Activated T-cell treated with anti-CD3 and anti-CD28 coated beads, Interleukin-2, amount 50 U/mL, for 24 hours (primary cell): ENCODE data around the gene MCM3AP.
"Not testable (repeated sequence)": the region's sequence is repeated elsewhere in the genome, so short reads cannot be mapped to it uniquely, and the experiment has no call there.

Experiments
- DNase-seq: peaks from one replicate; pipeline ENCODE4 v3.0.0-alpha.2; 2020
- H3K27ac Mint-ChIP-seq: 2 replicates; pipeline ENCODE4 v1.8.0; 2020; ENCODE audit warnings: mild to moderate bottlenecking, mixed read lengths
- H3K27me3 Mint-ChIP-seq: 2 replicates; pipeline ENCODE4 v1.8.0; 2020; ENCODE audit warnings: mixed read lengths
- H3K36me3 Mint-ChIP-seq: 2 replicates; pipeline ENCODE4 v1.8.0; 2020; ENCODE audit warnings: low read depth, mixed read lengths
- H3K4me1 Mint-ChIP-seq: 2 replicates; pipeline ENCODE4 v1.8.0; 2020; ENCODE audit warnings: low read depth, mixed read lengths
- H3K4me3 Mint-ChIP-seq: 2 replicates; pipeline ENCODE4 v1.8.0; 2020; ENCODE audit warnings: mild to moderate bottlenecking, moderate library complexity, mixed read lengths
- H3K9me3 Mint-ChIP-seq: 2 replicates; pipeline ENCODE4 v1.8.0; 2020; ENCODE audit warnings: mixed read lengths

MCM3AP gene

DNA sequence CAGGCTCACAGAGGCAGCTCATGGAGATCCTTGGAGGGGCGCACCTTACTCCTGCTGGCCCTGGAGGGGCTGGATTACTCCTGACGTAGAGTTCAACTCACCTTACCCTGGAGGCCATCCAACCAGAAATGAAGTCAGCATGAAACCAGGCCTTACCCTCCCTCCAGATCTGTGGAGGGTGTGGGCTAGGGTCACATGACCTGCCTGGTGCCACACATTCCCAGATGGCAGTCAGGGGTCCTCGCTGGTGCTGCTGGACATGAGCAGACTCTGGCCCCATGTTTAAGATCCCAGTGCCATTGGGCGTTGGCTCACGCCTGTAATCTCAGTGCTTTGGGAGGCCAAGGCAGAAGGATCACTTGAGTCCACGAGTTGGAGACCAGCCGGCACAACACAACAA, 33.8 kb upstream of the MCM3AP start:
- no peak for DNase-seq
- H3K4me1 Mint-ChIP-seq, result peaks cover 19% of the 10 kb centered on the region
- H3K27me3 Mint-ChIP-seq, result no peaks in the 10 kb centered on the region
- no peaks in the 10 kb centered on the region for H3K9me3 Mint-ChIP-seq
- no peak overlapping the region for H3K27ac Mint-ChIP-seq
- H3K4me3 Mint-ChIP-seq, result no peak overlapping the region
- H3K36me3 Mint-ChIP-seq, result peaks cover 39% of the 10 kb centered on the region

GRCh38 chr21:46318464-46318845, 33.0 kb upstream of the MCM3AP start:
- no peak overlapping the region for H3K4me3 Mint-ChIP-seq
- peaks cover 19% of the 10 kb centered on the region for H3K4me1 Mint-ChIP-seq
- no peak overlapping the region for H3K27ac Mint-ChIP-seq
- H3K27me3 Mint-ChIP-seq, result no peaks in the 10 kb centered on the region
- DNase-seq, result no peak
- H3K36me3 Mint-ChIP-seq, result peaks cover 42% of the 10 kb centered on the region
- no peaks in the 10 kb centered on the region for H3K9me3 Mint-ChIP-seq

DNA sequence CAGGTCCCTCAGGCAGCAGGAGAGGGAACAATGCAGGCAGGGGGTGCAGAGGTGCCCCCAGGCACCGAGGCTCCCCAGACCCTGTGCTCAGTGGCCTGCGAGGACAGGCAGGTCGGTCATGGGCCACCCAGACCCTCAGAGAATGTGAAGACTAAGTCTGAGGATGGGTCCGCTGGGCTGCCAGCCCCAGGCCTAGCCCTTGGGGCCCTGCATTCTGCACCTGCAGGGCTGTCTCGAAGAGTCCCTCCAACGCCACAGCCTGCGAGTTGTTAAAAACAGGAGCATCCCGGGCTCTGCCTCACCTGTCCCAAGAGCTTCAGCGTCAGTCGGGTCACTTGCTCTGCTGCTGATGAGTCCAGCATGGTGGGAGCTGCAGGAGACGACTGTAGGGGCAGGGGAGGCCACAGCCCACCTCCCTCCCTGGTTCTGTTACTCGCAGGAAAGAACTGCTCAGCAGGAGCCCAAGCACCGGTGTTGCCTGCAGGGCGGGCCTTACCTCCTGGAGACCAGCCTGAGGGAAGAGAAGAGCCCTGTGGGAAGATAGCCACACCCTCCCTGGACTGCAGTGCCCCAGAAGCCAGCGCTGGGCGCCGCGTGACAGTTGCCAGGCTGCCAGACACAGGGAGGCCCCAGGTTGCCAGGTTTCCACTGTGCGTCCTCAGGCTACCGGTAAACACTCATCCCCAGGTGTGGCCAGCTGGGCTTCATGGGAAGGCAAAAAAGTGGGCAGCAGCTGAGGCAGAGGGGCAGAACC, 32.5 kb upstream of the MCM3AP start:
- H3K36me3 Mint-ChIP-seq, result peaks cover 40% of the 10 kb centered on the region
- H3K27ac Mint-ChIP-seq, result no peak overlapping the region
- no peaks in the 10 kb centered on the region for H3K27me3 Mint-ChIP-seq
- H3K4me3 Mint-ChIP-seq, result no peak overlapping the region
- H3K4me1 Mint-ChIP-seq, result peaks cover 19% of the 10 kb centered on the region
- no peaks in the 10 kb centered on the region for H3K9me3 Mint-ChIP-seq
- DNase-seq, result no peak

- no peak for DNase-seq
- H3K4me3 Mint-ChIP-seq, result no peak overlapping the region
- no peaks in the 10 kb centered on the region for H3K27me3 Mint-ChIP-seq
- H3K4me1 Mint-ChIP-seq, result peaks cover 12% of the 10 kb centered on the region
- H3K36me3 Mint-ChIP-seq, result peaks cover 32% of the 10 kb centered on the region
- no peak overlapping the region for H3K27ac Mint-ChIP-seq
- H3K9me3 Mint-ChIP-seq, result no peaks in the 10 kb centered on the region
Observed at GRCh38 chr21:46316708-46317324, 31.4 kb upstream of the MCM3AP start.

DNA sequence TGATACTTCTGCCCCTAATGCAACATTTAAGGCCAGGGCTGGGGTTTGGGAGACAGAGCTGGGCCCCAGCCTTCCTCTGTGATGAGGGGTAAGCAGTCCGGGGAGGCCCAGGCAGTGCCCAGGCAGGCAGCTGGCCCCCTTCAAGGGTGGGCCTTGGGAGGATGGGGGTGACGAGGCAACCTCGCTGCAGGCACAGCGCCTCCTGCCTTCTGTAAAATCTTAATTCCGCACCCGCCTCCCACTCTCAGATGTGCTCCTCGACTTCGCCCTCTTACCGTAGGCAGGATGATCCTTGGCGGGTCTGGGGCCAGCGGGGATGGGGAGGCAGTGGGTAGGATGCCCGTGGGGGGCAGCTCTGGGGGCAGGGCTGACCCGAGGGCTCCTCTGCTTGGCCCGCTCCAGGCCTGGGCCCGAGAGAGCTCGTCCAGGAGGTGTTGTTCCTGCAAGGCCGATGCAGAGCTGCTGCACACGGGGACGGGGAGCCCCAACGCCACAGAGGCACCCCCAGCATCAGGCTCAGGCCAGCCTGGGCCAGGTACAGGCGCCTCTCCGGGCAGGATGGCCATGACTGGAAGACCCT, 29.1 kb upstream of the MCM3AP start:
- Mint-ChIP-seq H3K27me3 (no peaks in the 10 kb centered on the region), H3K27ac (no peak overlapping the region), H3K36me3 (peaks cover 26% of the 10 kb centered on the region), H3K4me1 (no peaks in the 10 kb centered on the region), H3K9me3 (no peaks in the 10 kb centered on the region), H3K4me3 (no peak overlapping the region)
- no peak for DNase-seq

DNA sequence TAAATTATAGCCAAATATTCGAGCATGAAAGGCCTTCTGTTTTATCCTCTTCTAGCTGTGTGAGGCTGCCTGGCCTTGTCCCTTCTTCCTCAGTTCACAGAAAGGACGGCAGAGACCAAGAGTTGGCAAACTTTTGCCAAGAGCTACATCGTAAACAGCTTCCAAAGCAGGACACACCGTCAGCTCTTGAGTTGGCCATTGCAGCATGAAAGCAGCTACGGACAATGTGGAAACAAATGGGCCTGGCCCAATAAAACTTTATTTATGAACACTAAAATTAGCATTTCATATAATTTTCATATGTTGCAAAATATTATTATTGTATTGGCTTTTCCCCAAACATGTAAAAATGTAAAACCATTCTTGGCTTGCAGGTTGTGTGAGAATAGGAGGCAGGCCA, 27.5 kb upstream of the MCM3AP start:
- H3K9me3 Mint-ChIP-seq, result no peaks in the 10 kb centered on the region
- H3K27me3 Mint-ChIP-seq, result no peaks in the 10 kb centered on the region
- DNase-seq, result no peak
- no peaks in the 10 kb centered on the region for H3K4me1 Mint-ChIP-seq
- no peak overlapping the region for H3K27ac Mint-ChIP-seq
- no peak overlapping the region for H3K4me3 Mint-ChIP-seq
- peaks cover 35% of the 10 kb centered on the region for H3K36me3 Mint-ChIP-seq

DNA sequence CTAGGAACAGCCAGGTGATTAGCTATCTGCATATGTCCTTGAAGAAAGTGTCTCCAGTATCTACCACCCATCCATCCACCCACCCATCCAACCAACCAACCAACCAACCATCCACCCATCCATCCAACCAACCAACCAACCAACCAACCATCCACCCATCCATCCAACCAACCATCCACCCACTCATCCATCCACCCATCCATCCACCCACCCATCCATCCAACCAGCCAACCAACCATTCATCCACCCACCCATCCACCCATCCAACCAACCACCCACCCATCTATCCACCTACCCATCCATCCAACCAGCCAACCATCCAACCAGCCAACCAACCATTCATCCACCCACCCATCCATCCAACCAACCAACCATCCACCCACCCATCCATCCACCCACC, 26.2 kb upstream of the MCM3AP start:
- Mint-ChIP-seq H3K36me3 (peaks cover 44% of the 10 kb centered on the region), H3K27ac (no peak overlapping the region), H3K4me3 (no peak overlapping the region), H3K9me3 (no peaks in the 10 kb centered on the region), H3K4me1 (no peaks in the 10 kb centered on the region), H3K27me3 (no peaks in the 10 kb centered on the region)
- no peak for DNase-seq

GRCh38 chr21:46310260-46310659, 24.8 kb upstream of the MCM3AP start:
- H3K4me3 Mint-ChIP-seq, H3K27me3 Mint-ChIP-seq, H3K27ac Mint-ChIP-seq, H3K4me1 Mint-ChIP-seq, DNase-seq, H3K9me3 Mint-ChIP-seq: not testable (repeated sequence)
- H3K36me3 Mint-ChIP-seq, result peaks cover 43% of the 10 kb centered on the region

- peaks cover 48% of the 10 kb centered on the region for H3K36me3 Mint-ChIP-seq
- no peaks in the 10 kb centered on the region for H3K9me3 Mint-ChIP-seq
- H3K27me3 Mint-ChIP-seq, result no peaks in the 10 kb centered on the region
- no peak for DNase-seq
- H3K4me1 Mint-ChIP-seq, result no peaks in the 10 kb centered on the region
- no peak overlapping the region for H3K27ac Mint-ChIP-seq
- H3K4me3 Mint-ChIP-seq, result no peak overlapping the region
Observed at GRCh38 chr21:46308431-46308830, 23.0 kb upstream of the MCM3AP start.

DNA sequence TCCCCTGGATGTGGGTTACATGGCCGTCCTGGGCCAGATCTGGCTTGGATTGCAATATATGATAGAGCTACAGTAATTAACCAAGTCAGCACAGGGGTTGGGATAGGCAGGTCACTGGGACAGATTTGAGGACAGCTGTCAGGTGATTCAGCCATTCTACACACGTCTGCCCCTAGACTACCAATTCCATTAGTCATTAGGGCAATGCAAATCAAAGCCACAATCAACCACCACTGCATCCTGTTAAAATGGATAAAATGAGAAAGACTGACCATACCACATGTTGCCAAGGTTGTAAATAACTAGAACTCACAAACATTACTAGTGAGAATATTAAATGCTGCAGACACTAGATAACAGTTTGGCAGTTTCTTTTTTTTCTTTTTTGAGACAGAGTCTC, 22.2 kb upstream of the MCM3AP start:
- H3K4me3 Mint-ChIP-seq, result no peak overlapping the region
- no peaks in the 10 kb centered on the region for H3K4me1 Mint-ChIP-seq
- no peak for DNase-seq
- H3K9me3 Mint-ChIP-seq, result no peaks in the 10 kb centered on the region
- no peak overlapping the region for H3K27ac Mint-ChIP-seq
- H3K27me3 Mint-ChIP-seq, result no peaks in the 10 kb centered on the region
- H3K36me3 Mint-ChIP-seq, result peaks cover 46% of the 10 kb centered on the region

DNA sequence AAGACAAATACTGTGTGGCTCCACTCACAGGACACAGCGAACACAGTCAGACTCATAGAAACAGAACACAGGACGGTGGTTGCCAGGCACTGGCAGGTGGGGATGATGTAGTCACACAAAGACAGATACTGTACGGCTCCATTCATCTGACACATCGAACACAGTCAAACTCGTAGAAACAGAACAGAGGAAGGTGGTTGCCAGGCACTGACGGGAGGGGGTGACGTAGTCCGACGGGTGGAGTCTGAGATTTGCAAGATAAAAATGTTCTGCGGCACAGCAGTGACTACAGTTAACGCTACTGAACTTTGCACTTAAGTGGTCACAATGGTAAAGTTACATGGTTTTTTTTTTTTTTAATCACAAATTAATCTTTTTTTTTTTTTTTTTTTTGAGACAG, 19.5 kb upstream of the MCM3AP start:
- Mint-ChIP-seq H3K9me3 (no peaks in the 10 kb centered on the region), H3K27me3 (no peaks in the 10 kb centered on the region), H3K27ac (no peak overlapping the region), H3K36me3 (peaks cover 58% of the 10 kb centered on the region), H3K4me3 (no peak overlapping the region), H3K4me1 (no peaks in the 10 kb centered on the region)
- no peak for DNase-seq

GRCh38 chr21:46304437-46304836, 19.0 kb upstream of the MCM3AP start:
- H3K36me3 Mint-ChIP-seq, result peaks cover 62% of the 10 kb centered on the region
- no peaks in the 10 kb centered on the region for H3K9me3 Mint-ChIP-seq
- H3K4me3 Mint-ChIP-seq, result no peak overlapping the region
- no peaks in the 10 kb centered on the region for H3K4me1 Mint-ChIP-seq
- DNase-seq, result no peak
- H3K27ac Mint-ChIP-seq, result no peak overlapping the region
- no peaks in the 10 kb centered on the region for H3K27me3 Mint-ChIP-seq

DNA sequence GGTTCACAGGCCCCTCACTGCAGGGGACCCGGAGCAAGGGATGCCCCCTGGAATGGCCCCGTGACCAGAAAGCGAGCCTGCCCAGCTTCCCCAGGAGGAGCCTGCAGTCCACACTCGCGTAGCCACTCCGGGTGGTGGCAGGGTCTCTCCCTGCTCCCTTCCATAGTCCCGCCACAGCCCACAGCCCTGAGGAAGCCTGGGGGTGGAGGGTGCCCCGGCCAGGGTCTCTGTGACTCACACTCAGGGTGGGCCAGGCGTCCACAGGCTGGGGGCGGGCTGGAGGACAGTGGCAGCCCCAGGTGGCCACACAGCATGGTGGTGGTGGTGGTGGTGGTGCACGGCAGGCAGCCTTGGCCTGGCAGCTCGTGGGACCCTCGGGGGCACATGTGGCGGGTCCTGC, 16.3 kb upstream of the MCM3AP start:
- Mint-ChIP-seq H3K27me3 (peaks cover 4% of the 10 kb centered on the region), H3K4me1 (peaks cover 6% of the 10 kb centered on the region), H3K36me3 (peaks cover 51% of the 10 kb centered on the region), H3K27ac (no peak overlapping the region), H3K9me3 (no peaks in the 10 kb centered on the region), H3K4me3 (no peak overlapping the region)
- no peak for DNase-seq

DNA sequence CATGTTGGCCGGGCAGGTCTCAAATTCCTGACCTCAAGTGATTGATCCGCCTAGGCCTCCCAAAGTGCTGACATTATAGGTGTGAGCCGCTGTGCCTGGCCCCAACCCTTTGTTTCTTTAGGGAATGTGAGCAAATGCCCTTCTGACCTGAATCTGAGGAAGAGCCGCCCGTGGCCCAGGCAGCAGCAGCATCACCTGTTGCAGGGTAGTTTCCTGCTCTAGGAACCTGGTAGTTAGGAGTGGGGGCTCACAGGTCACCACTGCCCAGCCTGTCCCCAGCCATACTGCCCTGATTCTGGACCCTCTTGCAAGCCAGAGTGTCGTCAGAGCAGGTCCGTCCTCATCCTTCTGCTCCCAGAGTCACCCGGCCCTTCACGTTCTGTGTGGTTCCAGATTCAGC, 13.8 kb upstream of the MCM3AP start:
- H3K27ac Mint-ChIP-seq, result no peak overlapping the region
- DNase-seq, result no peak
- peaks cover 17% of the 10 kb centered on the region for H3K4me1 Mint-ChIP-seq
- H3K36me3 Mint-ChIP-seq, result peaks cover 41% of the 10 kb centered on the region
- H3K9me3 Mint-ChIP-seq, result no peaks in the 10 kb centered on the region
- peaks cover 4% of the 10 kb centered on the region for H3K27me3 Mint-ChIP-seq
- H3K4me3 Mint-ChIP-seq, result no peak overlapping the region
